Ishikawa (cell line): ENCODE results near the gene ANLN.

ENCODE experiments used
- CREB1 ChIP-seq: IDR thresholded peaks from 2 replicates; pipeline ENCODE4 v1.6.1; 2012; ENCODE audit warnings: low read depth
- EP300 ChIP-seq: IDR thresholded peaks from 2 replicates; pipeline ENCODE4 v1.6.1; 2012; ENCODE audit warnings: borderline replicate concordance
- YY1 ChIP-seq: IDR thresholded peaks from 2 replicates; pipeline ENCODE4 v1.6.1; 2012; ENCODE audit warnings: low read depth
- TF ChIP-seq, protein P1 (sequence below): IDR thresholded peaks from 2 replicates; pipeline ENCODE4 v1.6.1; 2012; ENCODE audit warnings: low read depth, mild to moderate bottlenecking
- TF ChIP-seq, protein P2 (sequence below): IDR thresholded peaks from 2 replicates; pipeline ENCODE4 v1.6.1; 2012

- TF ChIP-seq CREB1 (no peak), YY1 (no peak), EP300 (no peak)
- TF ChIP-seq, protein P1, sequence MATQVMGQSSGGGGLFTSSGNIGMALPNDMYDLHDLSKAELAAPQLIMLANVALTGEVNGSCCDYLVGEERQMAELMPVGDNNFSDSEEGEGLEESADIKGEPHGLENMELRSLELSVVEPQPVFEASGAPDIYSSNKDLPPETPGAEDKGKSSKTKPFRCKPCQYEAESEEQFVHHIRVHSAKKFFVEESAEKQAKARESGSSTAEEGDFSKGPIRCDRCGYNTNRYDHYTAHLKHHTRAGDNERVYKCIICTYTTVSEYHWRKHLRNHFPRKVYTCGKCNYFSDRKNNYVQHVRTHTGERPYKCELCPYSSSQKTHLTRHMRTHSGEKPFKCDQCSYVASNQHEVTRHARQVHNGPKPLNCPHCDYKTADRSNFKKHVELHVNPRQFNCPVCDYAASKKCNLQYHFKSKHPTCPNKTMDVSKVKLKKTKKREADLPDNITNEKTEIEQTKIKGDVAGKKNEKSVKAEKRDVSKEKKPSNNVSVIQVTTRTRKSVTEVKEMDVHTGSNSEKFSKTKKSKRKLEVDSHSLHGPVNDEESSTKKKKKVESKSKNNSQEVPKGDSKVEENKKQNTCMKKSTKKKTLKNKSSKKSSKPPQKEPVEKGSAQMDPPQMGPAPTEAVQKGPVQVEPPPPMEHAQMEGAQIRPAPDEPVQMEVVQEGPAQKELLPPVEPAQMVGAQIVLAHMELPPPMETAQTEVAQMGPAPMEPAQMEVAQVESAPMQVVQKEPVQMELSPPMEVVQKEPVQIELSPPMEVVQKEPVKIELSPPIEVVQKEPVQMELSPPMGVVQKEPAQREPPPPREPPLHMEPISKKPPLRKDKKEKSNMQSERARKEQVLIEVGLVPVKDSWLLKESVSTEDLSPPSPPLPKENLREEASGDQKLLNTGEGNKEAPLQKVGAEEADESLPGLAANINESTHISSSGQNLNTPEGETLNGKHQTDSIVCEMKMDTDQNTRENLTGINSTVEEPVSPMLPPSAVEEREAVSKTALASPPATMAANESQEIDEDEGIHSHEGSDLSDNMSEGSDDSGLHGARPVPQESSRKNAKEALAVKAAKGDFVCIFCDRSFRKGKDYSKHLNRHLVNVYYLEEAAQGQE: no peak
- TF ChIP-seq, protein P2, sequence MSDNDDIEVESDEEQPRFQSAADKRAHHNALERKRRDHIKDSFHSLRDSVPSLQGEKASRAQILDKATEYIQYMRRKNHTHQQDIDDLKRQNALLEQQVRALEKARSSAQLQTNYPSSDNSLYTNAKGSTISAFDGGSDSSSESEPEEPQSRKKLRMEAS: no peak
Observed at GRCh38 chr7:36462551-36463137, 73.0 kb downstream of the ANLN start.
